Ishikawa (cell line): Measurements from ENCODE around the gene FRMPD4.

Source experiments
- CEBPB ChIP-seq: IDR thresholded peaks from 2 replicates; pipeline ENCODE4 v1.6.1; 2012
- CREB1 ChIP-seq: IDR thresholded peaks from 2 replicates; pipeline ENCODE4 v1.6.1; 2012; ENCODE audit warnings: low read depth
- EGR1 ChIP-seq: IDR thresholded peaks from 2 replicates; pipeline ENCODE4 v1.6.1; 2012
- EP300 ChIP-seq: IDR thresholded peaks from 2 replicates; pipeline ENCODE4 v1.6.1; 2012; ENCODE audit warnings: borderline replicate concordance
- FOXM1 ChIP-seq: IDR thresholded peaks from 2 replicates; pipeline ENCODE4 v1.6.1; 2012; ENCODE audit warnings: low read depth, borderline replicate concordance
- NFIC ChIP-seq: IDR thresholded peaks from 2 replicates; pipeline ENCODE4 v1.6.1; 2012
- RAD21 ChIP-seq: IDR thresholded peaks from 2 replicates; pipeline ENCODE4 v1.6.1; 2012; ENCODE audit warnings: low read depth
- TAF1 ChIP-seq: IDR thresholded peaks from 2 replicates; pipeline ENCODE4 v1.6.1; 2012; ENCODE audit warnings: low read depth, mild to moderate bottlenecking
- TCF12 ChIP-seq: IDR thresholded peaks from 2 replicates; pipeline ENCODE4 v1.6.1; 2012; ENCODE audit warnings: low read depth
- TEAD4 ChIP-seq: IDR thresholded peaks from 2 replicates; pipeline ENCODE4 v1.6.1; 2012
- YY1 ChIP-seq: IDR thresholded peaks from 2 replicates; pipeline ENCODE4 v1.6.1; 2012; ENCODE audit warnings: low read depth
- ZBTB7A ChIP-seq: IDR thresholded peaks from 2 replicates; pipeline ENCODE4 v1.6.1; 2012; ENCODE audit warnings: low read depth
- TF ChIP-seq, protein P1 (sequence below): IDR thresholded peaks from 2 replicates; pipeline ENCODE4 v1.6.1; 2012; ENCODE audit warnings: low read depth, mild to moderate bottlenecking
- TF ChIP-seq, protein P2 (sequence below): IDR thresholded peaks from 2 replicates; pipeline ENCODE4 v1.6.1; 2012
- TF ChIP-seq, protein P3 (sequence below): IDR thresholded peaks from 2 replicates; pipeline ENCODE4 v1.6.1; 2012

FRMPD4 gene

DNA sequence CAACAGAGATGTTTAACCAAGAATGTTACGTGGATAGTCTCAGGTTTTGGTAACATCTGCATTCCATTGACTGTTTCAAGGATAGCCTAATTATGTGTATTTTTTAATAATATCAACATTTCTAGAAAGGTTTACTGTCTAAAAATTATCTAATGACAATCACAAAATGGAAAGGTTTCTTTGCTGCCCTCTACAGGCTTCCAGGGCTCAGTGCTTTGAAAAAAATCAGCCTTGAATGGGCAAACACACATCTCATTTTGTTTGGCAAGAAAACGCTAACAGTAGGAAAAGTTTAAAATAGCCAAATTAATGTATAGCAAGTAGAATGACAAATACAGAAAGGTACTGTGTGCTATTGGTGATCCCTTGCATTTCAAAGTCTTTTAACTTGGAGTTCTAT is 429.6 kb downstream of the FRMPD4 start:
- no peak for TF ChIP-seq TAF1
- peak; percentile 31; the same call in 1 of the 2 replicates for TF ChIP-seq RAD21

DNA sequence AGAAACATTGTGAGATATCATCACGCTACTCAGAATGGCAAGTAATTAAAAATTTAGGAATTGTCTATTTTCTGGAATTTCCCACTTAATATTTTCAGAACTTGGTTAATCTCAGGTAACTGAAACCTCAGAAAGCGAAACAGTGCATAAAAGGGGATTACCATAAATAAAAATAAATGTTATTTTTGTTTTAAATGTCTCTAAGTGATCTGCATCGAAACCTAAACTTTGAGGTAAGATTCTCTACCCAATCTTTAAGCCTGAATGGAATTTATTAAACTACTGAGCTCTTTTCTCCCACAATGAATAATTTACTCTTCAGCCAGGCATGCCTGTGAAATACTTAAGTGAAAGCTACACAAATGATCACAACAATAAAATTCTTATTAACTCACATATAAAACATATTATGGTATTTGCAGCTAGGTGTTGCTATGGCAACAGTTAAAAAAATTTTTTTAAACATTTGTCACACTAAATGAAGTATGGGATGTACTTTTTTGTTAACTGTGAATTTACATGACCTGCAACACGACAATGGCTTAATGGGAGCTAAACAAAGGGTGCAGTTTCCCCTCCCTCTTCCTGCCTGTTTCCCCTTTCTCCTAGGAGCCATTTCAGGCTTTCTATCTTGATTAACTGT is 432.7 kb downstream of the FRMPD4 start:
- TF ChIP-seq, protein P1, sequence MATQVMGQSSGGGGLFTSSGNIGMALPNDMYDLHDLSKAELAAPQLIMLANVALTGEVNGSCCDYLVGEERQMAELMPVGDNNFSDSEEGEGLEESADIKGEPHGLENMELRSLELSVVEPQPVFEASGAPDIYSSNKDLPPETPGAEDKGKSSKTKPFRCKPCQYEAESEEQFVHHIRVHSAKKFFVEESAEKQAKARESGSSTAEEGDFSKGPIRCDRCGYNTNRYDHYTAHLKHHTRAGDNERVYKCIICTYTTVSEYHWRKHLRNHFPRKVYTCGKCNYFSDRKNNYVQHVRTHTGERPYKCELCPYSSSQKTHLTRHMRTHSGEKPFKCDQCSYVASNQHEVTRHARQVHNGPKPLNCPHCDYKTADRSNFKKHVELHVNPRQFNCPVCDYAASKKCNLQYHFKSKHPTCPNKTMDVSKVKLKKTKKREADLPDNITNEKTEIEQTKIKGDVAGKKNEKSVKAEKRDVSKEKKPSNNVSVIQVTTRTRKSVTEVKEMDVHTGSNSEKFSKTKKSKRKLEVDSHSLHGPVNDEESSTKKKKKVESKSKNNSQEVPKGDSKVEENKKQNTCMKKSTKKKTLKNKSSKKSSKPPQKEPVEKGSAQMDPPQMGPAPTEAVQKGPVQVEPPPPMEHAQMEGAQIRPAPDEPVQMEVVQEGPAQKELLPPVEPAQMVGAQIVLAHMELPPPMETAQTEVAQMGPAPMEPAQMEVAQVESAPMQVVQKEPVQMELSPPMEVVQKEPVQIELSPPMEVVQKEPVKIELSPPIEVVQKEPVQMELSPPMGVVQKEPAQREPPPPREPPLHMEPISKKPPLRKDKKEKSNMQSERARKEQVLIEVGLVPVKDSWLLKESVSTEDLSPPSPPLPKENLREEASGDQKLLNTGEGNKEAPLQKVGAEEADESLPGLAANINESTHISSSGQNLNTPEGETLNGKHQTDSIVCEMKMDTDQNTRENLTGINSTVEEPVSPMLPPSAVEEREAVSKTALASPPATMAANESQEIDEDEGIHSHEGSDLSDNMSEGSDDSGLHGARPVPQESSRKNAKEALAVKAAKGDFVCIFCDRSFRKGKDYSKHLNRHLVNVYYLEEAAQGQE, result no peak
- TF ChIP-seq CEBPB (no peak), TAF1 (no peak), NFIC (no peak), TCF12 (no peak), ZBTB7A (no peak), FOXM1 (no peak), TEAD4 (no peak), EGR1 (no peak), CREB1 (no peak), RAD21 (no peak), YY1 (no peak), EP300 (no peak)
- TF ChIP-seq, protein P2, sequence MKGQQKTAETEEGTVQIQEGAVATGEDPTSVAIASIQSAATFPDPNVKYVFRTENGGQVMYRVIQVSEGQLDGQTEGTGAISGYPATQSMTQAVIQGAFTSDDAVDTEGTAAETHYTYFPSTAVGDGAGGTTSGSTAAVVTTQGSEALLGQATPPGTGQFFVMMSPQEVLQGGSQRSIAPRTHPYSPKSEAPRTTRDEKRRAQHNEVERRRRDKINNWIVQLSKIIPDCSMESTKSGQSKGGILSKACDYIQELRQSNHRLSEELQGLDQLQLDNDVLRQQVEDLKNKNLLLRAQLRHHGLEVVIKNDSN, result no peak
- TF ChIP-seq, protein P3, sequence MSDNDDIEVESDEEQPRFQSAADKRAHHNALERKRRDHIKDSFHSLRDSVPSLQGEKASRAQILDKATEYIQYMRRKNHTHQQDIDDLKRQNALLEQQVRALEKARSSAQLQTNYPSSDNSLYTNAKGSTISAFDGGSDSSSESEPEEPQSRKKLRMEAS, result no peak

DNA sequence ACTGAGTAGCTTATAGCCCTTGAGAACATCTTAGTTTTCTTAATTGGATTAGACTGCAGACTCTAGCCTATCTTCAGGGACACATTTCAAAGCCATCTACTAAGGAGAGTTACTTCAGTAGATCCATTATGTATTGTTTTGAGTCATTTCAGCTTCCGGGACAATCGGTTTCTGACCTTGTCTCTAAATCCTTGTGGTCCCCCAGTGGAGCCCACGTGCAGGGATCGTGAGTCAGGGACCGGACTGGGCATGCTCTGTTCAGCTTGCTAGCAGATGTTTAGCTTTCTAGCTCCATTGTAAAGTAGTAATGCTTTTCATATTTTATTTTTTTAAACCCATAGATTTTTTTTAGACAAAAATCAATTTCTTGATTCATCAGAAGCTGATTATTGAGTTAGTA is 441.0 kb downstream of the FRMPD4 start:
- TF ChIP-seq, protein P3, result no peak
- TF ChIP-seq FOXM1 (no peak), RAD21 (no peak), YY1 (no peak), CEBPB (no peak), TAF1 (no peak), TCF12 (no peak), EP300 (no peak), NFIC (no peak), TEAD4 (no peak)
- TF ChIP-seq, protein P1, result no peak

DNA sequence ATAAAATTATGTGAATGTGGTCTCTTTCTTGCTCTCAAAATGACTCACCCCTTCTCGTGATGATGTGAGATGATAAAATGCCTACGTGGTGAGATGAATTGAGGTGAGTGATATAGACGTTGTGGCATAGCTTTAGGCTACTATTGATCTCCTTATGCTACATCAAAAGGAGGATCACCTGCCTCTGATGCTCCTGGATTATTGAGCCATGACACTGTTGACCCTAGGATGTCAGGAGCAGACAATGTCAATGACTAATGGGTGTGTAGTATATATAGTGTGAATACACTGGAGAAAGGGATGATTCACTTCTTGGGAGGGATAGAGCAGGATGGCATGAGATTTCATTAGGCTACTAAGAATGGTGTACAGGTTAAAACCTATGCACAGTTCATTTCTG is 442.3 kb downstream of the FRMPD4 start:
- no peak for TF ChIP-seq YY1

DNA sequence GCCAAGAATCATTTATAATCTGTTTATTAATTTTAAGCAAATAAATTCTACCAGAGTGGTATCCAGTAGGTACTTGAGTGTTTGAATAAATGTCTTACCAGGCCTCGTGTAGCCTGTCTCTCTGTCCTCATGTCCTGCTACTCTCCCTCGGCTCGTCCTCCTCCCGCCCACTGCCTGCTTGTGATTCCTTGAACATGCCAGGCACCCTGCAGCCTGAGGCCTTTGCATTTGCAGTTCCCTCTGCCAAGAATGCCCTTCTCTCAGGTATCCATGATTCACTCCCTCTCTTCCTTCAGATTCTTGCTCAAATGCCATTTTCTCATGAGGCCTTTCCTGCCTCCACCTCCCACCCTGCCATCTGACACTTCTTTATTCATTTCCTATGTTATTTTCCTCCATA is 443.3 kb downstream of the FRMPD4 start:
- no peak for TF ChIP-seq EGR1
- no peak for TF ChIP-seq CREB1
- no peak for TF ChIP-seq TEAD4

DNA sequence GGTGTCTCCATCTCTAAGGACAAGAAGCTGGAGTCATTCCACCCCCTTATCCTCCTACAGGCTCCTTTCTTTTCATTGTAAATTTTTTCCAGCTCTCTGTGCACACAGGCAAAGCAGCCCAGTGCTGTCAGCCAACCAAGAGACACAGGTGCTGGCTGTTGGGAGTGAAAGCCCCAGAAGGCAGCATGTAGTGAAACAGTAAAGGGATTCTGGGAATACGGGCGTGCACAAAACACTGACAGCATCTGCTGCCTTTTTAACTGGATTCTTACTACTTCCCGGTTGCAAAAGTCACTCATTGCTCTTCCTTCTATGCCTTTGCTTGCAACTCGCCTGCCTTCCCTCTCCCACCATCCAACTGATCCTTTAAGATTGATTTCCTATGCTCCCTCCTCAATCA is 444.4 kb downstream of the FRMPD4 start:
- TF ChIP-seq, protein P1, result no peak
- TF ChIP-seq ZBTB7A, result no peak
- TF ChIP-seq, protein P3, result no peak
